A673 (cell line): ENCODE measurements around the gene NACAD. TPM values are rescaled to one million over a fixed set of nuclear protein-coding genes. Genes with fewer than 3 reads are reported as not detected.

Experiments
- BruUV-seq: library from RNA; stranded (reverse); fragments of 400-500 nt; replicated peaks from 2 replicates; lab custom pipeline; 2021; lab: Mats Ljungman, UMichigan
- CTCF ChIA-PET: fragments of 300-600 bp; sonication (Branson Sonifier 250); formaldehyde crosslinking; loops from one replicate; lab custom pipeline; 2022; ENCODE audit warnings: antibody characterized with exemption; lab: Charles Lee
- POLR2A ChIA-PET: fragments of 300-600 bp; sonication (Branson Sonifier 250); formaldehyde crosslinking; loops from one replicate; lab custom pipeline; 2022; ENCODE audit warnings: antibody characterized with exemption; ENCODE audit not compliant: low non-redundant PET; lab: Charles Lee
- DNase-seq: peaks from one replicate; pipeline ENCODE4 v3.0.0-alpha.2; 2015; ENCODE audit warnings: low spot score
- H3K27ac ChIP-seq: fragments of 200-600 bp; sonication (generic); 2 replicates; pipeline ENCODE4 v1.5.1; 2016; ENCODE audit warnings: mixed run types, low read depth, mild to moderate bottlenecking, mixed read lengths, antibody characterized with exemption, low read length; ENCODE audit not compliant: poor library complexity, severe bottlenecking
- H3K27me3 ChIP-seq: fragments of 200-600 bp; sonication (generic); replicated peaks from 2 replicates; pipeline ENCODE4 v1.6.1; 2017; ENCODE audit warnings: mixed run types, low read depth, mild to moderate bottlenecking, mixed read lengths, antibody characterized with exemption, low read length; ENCODE audit not compliant: insufficient read depth, poor library complexity
- H3K36me3 ChIP-seq: fragments of 200-600 bp; sonication (generic); 2 replicates; pipeline ENCODE4 v1.6.1; 2016; ENCODE audit warnings: mixed run types, mild to moderate bottlenecking, mixed read lengths, antibody characterized with exemption, low read length; ENCODE audit not compliant: insufficient read depth, poor library complexity, severe bottlenecking
- H3K4me1 ChIP-seq: fragments of 200-600 bp; sonication (generic); 2 replicates; pipeline ENCODE4 v1.6.1; 2017; ENCODE audit warnings: mixed run types, mild to moderate bottlenecking, mixed read lengths, antibody characterized with exemption, low read length; ENCODE audit not compliant: insufficient read depth, poor library complexity, severe bottlenecking
- H3K4me3 ChIP-seq: fragments of 200-600 bp; sonication (generic); 2 replicates; pipeline ENCODE4 v1.5.1; 2016; ENCODE audit warnings: low read depth, mixed run types, mild to moderate bottlenecking, mixed read lengths, low read length; ENCODE audit not compliant: poor library complexity, severe bottlenecking
- H3K9me3 ChIP-seq: fragments of 200-600 bp; sonication (generic); 2 replicates; pipeline ENCODE4 v1.6.1; 2016; ENCODE audit warnings: mixed run types, low read depth, mild to moderate bottlenecking, mixed read lengths, antibody characterized with exemption, low read length; ENCODE audit not compliant: poor library complexity, severe bottlenecking
- EZH2 ChIP-seq: fragments of 200-600 bp; sonication (generic); IDR thresholded peaks from 2 replicates; pipeline ENCODE4 v1.6.1; 2017; ENCODE audit warnings: borderline replicate concordance, low read depth, mild to moderate bottlenecking, mixed read lengths, antibody characterized with exemption, low read length; ENCODE audit not compliant: poor library complexity, severe bottlenecking
- intact Hi-C: fragments of 100-400 bp; cut with micrococcal nuclease; formaldehyde crosslinking; loops from one replicate; pipeline ENCODE4 v1.10.0; 2022; ENCODE audit not compliant: unreplicated experiment
- total RNA-seq: library from RNA; stranded (reverse); gene quantifications from 2 replicates; pipeline ENCODE4 v1.2.3, GENCODE V29; 2021
- TF ChIP-seq, protein P1 (sequence below): fragments of 300-800, 200-600 bp; sonication (generic); conservative IDR thresholded peaks from 2 replicates; pipeline ENCODE4 v1.5.1; 2017; ENCODE audit warnings: low read depth, mild to moderate bottlenecking, antibody characterized with exemption, low read length, moderate library complexity, mixed read lengths

The NACAD gene
- total RNA-seq, 1 experiment from 2014 or later, result 1.1 TPM

DNA sequence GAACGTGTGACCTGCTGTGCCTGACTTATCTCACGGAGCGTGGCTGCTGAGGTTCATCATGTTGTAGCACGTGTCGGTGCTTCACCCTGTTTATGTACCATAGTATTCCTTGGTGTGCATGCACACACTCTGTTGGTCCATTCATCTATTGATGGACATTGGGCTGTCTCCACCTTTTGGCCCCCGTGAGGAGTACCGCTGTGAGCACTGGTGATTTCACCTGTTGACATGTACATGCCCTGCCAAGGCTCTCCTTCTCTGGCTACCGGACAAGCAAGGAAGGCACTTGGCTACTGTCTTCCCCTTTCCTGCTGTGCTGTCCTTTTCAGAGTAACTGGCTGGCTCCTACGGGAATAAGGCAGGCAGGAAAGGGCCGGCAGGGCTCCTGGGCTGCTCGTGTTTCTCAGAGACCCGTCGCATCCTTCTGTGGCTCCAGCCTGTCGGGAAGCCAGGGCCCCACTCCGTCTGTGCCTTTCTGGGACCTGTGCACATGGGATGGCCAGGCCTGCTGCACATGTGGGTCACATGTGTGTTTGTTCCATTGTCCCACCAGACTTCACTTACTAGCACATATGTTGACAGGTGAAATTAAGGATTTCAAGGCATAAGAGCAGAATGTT lies 40.5 kb upstream of the NACAD start:
- no TSS peak for BruUV-seq
- Histone ChIP-seq H3K36me3 (no peaks in the 10 kb centered on the region), H3K27me3 (no peaks in the 10 kb centered on the region), H3K27ac (no peak overlapping the region), H3K9me3 (no peaks in the 10 kb centered on the region), H3K4me3 (no peak overlapping the region), H3K4me1 (no peaks in the 10 kb centered on the region)
- TF ChIP-seq EZH2, result no peak
- TF ChIP-seq, protein P1, sequence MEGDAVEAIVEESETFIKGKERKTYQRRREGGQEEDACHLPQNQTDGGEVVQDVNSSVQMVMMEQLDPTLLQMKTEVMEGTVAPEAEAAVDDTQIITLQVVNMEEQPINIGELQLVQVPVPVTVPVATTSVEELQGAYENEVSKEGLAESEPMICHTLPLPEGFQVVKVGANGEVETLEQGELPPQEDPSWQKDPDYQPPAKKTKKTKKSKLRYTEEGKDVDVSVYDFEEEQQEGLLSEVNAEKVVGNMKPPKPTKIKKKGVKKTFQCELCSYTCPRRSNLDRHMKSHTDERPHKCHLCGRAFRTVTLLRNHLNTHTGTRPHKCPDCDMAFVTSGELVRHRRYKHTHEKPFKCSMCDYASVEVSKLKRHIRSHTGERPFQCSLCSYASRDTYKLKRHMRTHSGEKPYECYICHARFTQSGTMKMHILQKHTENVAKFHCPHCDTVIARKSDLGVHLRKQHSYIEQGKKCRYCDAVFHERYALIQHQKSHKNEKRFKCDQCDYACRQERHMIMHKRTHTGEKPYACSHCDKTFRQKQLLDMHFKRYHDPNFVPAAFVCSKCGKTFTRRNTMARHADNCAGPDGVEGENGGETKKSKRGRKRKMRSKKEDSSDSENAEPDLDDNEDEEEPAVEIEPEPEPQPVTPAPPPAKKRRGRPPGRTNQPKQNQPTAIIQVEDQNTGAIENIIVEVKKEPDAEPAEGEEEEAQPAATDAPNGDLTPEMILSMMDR, result no peak
- no peak for DNase-seq
- ChIA-PET POLR2A (no interaction called here), CTCF (no interaction called here)
- intact Hi-C loops, result no loop called here

DNA sequence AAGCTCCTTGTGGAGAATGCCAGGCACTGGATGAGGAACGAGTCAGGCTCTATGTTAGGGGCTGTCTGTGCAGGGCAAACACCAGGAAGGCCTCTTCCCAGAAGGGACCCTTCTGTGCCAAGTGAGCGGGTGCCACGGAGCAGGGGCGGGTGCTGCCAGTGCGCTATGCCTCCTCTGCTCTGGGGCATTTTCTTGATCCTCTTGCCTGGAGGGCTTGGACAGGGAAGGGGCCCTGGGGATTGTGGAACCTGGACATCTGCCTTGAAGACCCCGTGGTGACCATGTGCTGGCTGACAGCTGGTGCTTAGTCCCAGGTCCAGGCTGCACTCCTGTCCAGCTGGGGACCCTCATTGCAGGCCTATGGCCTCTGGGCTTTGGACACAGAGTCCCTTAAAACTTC lies 38.2 kb upstream of the NACAD start:
- BruUV-seq, result no TSS peak
- Histone ChIP-seq H3K9me3 (no peaks in the 10 kb centered on the region), H3K4me1 (no peaks in the 10 kb centered on the region), H3K4me3 (no peak overlapping the region), H3K27ac (no peak overlapping the region), H3K27me3 (no peaks in the 10 kb centered on the region), H3K36me3 (no peaks in the 10 kb centered on the region)
- no peak for DNase-seq
- ChIA-PET POLR2A (no interaction called here), CTCF (no interaction called here)
- TF ChIP-seq, protein P1, result no peak
- no peak for TF ChIP-seq EZH2
- intact Hi-C loops, result no loop called here

DNA sequence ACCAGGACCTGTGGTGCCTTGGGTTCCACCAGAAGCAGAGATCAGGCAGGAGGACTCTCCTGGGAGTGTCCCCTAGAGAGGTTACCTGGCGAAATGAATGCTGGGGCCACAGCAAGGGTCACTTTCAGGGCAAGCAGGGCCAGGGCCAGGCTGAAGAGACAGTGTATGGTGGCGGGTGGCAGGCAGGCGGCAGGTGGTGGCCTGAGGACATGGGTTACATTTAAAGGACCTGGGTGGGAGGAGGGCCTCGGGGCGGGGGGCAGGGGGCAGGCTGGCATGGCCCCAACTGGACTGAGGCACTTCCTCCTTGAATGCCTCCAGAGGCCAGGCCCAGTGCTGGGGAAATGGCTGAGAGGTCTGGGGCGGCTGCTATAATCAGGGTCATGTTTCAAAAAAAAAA lies 37.4 kb upstream of the NACAD start:
- Histone ChIP-seq H3K27ac (no peak overlapping the region), H3K4me3 (no peak overlapping the region), H3K36me3 (no peaks in the 10 kb centered on the region), H3K4me1 (no peaks in the 10 kb centered on the region), H3K27me3 (no peaks in the 10 kb centered on the region), H3K9me3 (no peaks in the 10 kb centered on the region)
- CTCF ChIA-PET, result no interaction called here
- DNase-seq, result no peak
- intact Hi-C loops, result no loop called here
- BruUV-seq, result no TSS peak
- no peak for TF ChIP-seq EZH2
- TF ChIP-seq, protein P1, result no peak
- POLR2A ChIA-PET, result no interaction called here
